GM18526 (cell line): ENCODE results near the gene EVI5.

ENCODE experiments used
- POLR2A ChIP-seq: IDR thresholded peaks from 3 replicates; pipeline ENCODE4 v1.6.1; 2011; ENCODE audit not compliant: insufficient read length; ENCODE audit errors: extremely low read depth

Gene EVI5

DNA sequence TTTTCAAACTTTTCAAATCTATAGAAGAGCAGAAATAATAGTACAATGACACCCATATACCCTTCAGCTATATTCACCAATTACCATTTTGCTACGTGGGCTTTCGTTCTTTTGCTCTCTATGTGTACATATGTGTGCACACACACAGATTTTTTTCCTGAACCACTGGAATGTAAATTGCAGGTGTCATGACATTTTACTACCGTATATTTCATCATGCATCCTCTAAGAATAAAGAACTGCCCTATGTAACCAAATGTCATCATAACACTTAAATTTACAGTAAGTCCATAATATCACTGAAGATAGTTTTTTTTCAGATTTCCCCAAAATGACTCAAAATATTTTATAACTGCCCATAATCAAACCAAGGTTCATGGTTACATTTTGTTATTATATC, 209.8 kb downstream of the EVI5 start:
- no peak for TF ChIP-seq POLR2A

GRCh38 chr1:92572520-92572919, 212.4 kb downstream of the EVI5 start:
- TF ChIP-seq POLR2A = no peak

- TF ChIP-seq POLR2A = no peak
Measured at GRCh38 chr1:92571578-92571977, 213.3 kb downstream of the EVI5 start.

- no peak for TF ChIP-seq POLR2A
Measured at GRCh38 chr1:92567211-92567868, 217.6 kb downstream of the EVI5 start.

DNA sequence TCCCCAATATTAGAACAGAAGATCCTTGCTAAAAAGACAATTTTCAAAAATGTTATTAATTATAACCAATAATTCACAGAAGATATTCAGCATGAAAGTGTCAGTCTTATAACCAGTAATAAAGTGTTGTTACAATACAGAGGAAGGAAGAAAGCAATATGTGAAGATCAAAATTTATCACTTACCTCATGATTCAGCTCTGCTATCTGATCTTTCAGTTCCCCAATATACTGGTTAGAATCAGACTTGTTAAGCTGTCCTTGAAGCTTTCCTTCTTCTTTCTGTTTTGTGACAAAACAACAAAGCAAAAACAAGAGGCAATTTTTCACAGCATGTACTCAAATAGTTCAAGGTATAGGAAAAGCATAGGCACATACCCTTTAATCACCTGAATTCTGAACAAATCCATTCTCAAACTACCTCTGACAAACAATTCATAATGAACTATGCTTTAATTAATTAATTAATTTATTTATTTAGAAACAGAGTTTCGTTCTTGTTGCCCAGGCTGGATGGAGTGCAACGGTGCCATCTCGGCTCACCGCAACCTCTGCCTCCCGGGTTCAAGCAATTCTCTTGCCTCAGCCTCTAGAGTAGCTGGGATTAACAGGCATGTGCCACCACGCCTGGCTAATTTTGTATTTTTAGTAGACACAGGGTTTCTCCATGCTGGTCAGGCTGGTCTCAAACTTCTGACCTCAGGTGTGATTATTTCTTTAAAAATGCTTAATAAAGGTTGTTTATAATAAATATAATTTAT, 221.3 kb downstream of the EVI5 start:
- TF ChIP-seq POLR2A = no peak

GRCh38 chr1:92556350-92556749, 228.6 kb downstream of the EVI5 start:
- no peak for TF ChIP-seq POLR2A

- no peak for TF ChIP-seq POLR2A
Measured at GRCh38 chr1:92554216-92554615, 230.7 kb downstream of the EVI5 start.

- TF ChIP-seq POLR2A = no peak
Measured at GRCh38 chr1:92551916-92552315, 233.0 kb downstream of the EVI5 start.

DNA sequence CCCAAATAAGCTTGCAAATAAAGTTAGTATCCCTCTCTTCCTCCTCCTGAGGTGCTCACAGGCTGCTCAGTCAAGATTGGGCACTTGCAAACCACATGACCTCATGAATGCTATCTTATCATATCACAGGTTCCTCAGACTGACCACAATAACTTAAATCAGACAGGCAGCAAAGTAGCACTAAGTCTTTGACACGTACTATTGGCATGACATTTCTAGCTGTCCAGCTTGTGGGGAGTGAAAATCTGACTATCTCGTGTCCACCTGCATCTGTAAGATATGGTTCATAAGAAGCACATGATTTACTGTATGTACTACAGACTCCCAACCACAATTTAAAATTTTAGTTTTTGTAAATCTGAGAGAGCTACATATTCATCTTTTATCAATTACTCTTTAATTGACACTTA, 240.1 kb downstream of the EVI5 start:
- TF ChIP-seq POLR2A = no peak

DNA sequence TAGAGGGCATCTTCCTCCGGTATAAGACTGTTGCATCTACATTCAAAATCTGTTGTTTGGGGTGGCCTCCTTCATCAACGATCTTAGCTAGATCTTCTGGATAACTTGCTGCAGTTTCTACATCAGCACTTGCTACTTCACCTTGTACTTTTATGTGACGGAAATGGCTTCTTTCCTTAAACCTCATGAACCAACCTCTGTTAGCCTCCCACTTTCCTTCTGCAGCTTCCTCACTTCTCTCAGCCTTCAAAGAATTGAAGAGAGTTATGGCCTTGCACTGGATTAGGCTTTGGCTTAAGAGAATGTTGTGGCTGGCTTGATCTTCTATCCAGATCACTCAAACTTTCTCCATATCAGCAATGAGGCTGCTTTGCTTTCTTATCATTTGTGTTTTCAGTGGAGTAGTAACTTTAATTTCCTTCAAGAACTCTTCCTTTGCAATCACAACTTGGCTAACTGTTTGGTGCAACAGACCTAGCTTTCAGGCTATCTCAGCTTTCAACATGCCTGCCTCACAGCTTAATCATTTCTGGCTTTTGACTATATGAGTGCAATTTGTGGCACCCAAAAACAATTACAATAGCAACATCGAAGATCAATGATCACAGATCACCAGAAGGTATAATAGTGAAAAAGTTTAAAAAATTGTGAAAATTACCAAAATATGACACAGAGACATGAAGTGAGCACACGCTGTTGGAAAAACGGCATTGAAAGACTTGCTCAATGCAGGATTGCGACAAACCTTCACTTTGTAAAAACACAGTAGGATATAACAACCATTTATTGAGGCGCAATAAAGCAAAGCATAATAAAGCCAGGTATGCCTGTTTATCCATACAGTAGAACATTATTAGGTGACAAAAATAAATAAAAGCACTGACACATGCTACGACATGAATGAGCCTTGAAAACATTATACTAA, 241.5 kb downstream of the EVI5 start:
- TF ChIP-seq POLR2A = no peak

- TF ChIP-seq POLR2A = no peak
Measured at GRCh38 chr1:92538413-92539061, 246.4 kb downstream of the EVI5 start.

DNA sequence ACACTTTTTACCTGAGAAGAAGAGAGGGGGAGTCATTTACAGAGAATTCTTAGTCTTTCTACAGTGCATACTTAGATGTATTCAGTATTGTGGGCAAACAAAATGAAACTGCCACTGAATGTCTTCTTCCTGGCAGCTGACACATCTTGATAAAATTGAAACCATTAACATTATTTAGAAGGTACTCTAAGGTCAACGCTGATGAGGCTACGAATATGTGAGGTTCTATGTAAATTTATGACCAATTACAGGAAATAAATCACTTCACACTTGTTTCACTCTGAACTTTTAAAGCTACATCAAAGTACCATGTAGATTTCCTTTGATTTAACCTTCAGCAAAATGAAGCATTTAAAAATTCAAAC, 246.9 kb downstream of the EVI5 start:
- TF ChIP-seq POLR2A = no peak

DNA sequence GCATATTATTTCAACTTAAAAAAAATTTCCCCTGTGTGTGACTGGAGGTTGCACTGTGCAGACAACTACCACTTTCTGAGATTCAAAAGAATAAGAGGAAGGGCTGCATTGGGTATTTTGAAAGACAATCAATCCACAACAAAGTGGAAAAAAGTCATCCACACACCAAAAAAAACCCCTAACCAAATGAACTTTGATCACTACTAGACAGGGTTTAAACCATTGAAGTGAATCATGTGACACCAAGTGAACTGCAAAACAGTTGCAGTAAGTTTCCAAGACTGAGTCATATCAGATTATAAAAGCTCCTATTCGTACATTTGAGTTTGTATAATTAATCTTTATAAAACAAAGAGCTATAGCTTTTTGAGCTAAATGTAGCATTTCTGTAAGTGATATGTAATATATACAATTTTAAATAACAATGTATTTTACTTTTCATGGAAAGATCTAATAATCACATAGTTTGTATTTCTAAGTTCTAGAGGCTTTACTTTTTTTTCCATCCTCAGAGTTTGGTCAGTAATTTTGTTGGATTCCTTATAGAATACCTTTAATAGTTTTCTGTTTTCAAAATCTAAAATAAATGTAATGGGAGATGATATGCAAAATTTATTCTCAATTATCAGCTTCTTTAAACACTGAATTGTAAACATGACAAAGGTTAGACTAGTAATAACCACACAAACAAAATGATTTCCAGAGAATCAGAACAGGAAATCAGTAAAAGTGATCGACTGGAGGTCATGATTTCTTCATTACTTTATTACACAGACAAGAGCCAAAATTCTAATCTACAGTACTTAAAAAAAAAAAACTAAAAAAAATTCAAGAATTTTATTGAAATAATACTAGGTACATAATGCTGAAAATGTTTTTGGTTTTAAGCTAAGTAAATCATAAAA, 247.7 kb downstream of the EVI5 start:
- TF ChIP-seq POLR2A = no peak
